Measurements from ENCODE around the gene TMEM184A. TPM values are rescaled to one million over a fixed set of nuclear protein-coding genes. Genes with fewer than 3 reads are reported as not detected.

Gene TMEM184A
- total and polyA plus RNA-seq, 10 of the 15 experiments (the other 5 are each of a cell fraction or from before 2014, with no cell fraction given) = 0.04 to 0.15 TPM; not detected in 8

DNA sequence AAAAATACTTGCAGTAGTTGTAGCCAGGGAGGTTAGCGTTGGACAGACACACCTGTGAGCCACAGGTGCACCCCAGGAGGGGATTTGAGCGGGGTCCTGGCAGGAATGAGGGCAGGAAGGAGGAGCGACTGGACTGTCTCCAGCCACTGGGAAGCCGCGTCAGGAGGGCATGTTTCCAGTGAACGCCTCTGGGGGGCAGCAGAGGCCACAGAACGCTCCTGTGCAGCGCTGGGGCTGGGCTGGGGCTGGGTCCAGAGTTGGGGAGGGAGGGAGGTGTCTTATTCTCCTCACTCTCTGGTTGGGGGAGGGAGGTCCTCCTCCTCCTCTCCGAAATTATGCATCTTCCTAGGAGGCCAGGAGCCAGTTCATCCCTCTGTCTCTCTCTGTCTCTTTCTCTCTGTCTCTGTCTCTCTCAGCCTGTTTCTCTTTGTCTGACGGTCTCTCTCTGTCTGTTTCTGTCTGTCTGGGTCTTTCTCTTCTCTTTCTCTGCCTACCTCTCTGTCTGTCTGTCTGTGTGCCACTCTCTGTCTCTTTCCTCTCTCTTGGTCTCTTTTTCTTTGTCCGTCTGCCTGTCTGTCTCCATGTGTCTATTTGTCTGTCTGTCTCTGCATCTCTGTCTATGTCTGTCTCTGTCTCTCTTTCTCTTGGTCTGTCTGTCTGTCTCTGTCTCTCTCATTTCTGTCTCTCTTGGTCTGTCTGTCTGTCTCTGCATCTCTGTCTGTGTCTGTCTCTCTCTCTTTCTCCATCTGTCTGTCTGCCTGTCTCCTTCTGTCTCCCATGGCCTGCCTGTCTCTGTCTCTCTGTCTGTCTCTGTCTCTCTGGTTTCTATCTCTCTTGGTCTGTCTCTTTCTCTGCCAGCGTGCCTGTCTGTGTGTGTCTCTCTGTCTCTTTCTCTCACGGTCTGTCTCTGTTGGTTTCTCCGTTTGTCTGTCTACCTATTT, 23.7 kb upstream of the TMEM184A start (continued):
- TF ChIP-seq KLF5 (IDR thresholded peaks at IDR 0.05; ENCODE audit: partially characterized antibody) (no peak), ZNF24 (IDR thresholded peaks at IDR 0.05) (no peak)
- TF ChIP-seq, protein P1, sequence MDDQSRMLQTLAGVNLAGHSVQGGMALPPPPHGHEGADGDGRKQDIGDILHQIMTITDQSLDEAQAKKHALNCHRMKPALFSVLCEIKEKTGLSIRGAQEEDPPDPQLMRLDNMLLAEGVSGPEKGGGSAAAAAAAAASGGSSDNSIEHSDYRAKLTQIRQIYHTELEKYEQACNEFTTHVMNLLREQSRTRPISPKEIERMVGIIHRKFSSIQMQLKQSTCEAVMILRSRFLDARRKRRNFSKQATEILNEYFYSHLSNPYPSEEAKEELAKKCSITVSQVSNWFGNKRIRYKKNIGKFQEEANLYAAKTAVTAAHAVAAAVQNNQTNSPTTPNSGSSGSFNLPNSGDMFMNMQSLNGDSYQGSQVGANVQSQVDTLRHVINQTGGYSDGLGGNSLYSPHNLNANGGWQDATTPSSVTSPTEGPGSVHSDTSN (IDR thresholded peaks at IDR 0.05; ENCODE audit: insufficient replicate concordance, low read depth, low read length) = no peak

DNA sequence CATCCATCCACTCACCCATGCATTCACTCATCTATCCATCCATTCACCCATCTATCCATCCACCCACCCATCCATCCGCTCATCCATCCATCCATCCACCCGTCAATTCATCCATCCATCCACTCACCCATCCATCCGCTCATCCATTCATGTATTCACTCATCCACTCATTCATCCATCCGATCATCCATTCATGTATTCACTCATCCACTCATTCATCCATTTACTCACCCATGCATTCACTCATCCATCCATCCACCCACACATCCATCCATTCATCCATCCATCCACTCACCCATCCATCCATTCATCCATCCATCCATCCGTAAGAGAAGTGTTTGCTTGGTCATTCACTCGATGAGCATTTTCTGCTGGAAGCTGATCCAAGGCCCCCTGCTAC, 22.5 kb upstream of the TMEM184A start:
- H3K4me3 ChIP-seq = no peak overlapping the region
- in situ Hi-C loops (cut with MboI) = no loop called here
- no TSS peak for BruUV-seq (replicated peaks)
- no peaks in the 10 kb centered on the region for H3K4me1 ChIP-seq (ENCODE audit: control insufficient read depth, insufficient read depth, low read length)
- CTCF ChIA-PET = interaction anchor here (0.8 to 1.4 kb wide), 9 partner anchors 81 to 1825 kb away, joined by 3 to 15 read pairs (median 4); no protein-coding TSS in a partner anchor
- DNase-seq (ENCODE audit: low read depth, low spot score) (no peak), ATAC-seq (no peak), FAIRE-seq (no peak)
- SMC1A ChIA-PET (ENCODE audit: uncharacterized antibody, unreplicated experiment) = interaction anchor here (1.4 kb wide), 1 partner anchor 890 kb away, joined by 4 read pairs; no protein-coding TSS in a partner anchor
- intact Hi-C loops (cut with micrococcal nuclease; ENCODE audit: unreplicated experiment) = loop anchor here (2.0 kb wide), 1 partner anchor 630 kb away; no protein-coding TSS in a partner anchor
- H3K27ac ChIP-seq (ENCODE audit: control insufficient read depth, insufficient read depth) = no peak overlapping the region
- H3K36me3 ChIP-seq (ENCODE audit: control insufficient read depth in 2 of 2, insufficient read depth in 2 of 2, low read length in 1 of 2) = no peaks in the 10 kb centered on the region
- TF ChIP-seq IKZF2 (IDR thresholded peaks at IDR 0.05) (no peak), ZNF622 (IDR thresholded peaks at IDR 0.05) (no peak), DPF2 (IDR thresholded peaks at IDR 0.05) (no peak)
- 81% methylated on average over 6 of the region's 6 CpGs for WGBS (ENCODE audit: insufficient coverage, insufficient replicate concordance, low lambda C conversion rate, missing lambda C conversion rate)
- no peak overlapping the region for H3K9ac ChIP-seq (ENCODE audit: control insufficient read depth, insufficient read depth, low read length)
- POLR2A ChIA-PET = no interaction called here
- H4K20me1 ChIP-seq (ENCODE audit: control insufficient read depth, insufficient read depth) = no peaks in the 10 kb centered on the region
- H3K9me3 ChIP-seq (replicated peaks; ENCODE audit: control insufficient read depth, insufficient read depth, low read length) = no peaks in the 10 kb centered on the region
- H2AFZ ChIP-seq (ENCODE audit: control insufficient read depth, low read depth, low read length) = no peak overlapping the region
- H3K4me2 ChIP-seq (ENCODE audit: control insufficient read depth, insufficient read depth) = no peak overlapping the region
- no peaks in the 10 kb centered on the region for H3K27me3 ChIP-seq (replicated peaks in 1 of 2; ENCODE audit: control insufficient read depth in 2 of 2, insufficient read depth in 2 of 2, low read length in 1 of 2)
- no peaks in the 10 kb centered on the region for H3K79me2 ChIP-seq (ENCODE audit: control insufficient read depth, insufficient read depth, low read length)
- RAD21 ChIA-PET (ENCODE audit: unreplicated experiment) = interaction anchor here (0.9 to 1.2 kb wide), 4 partner anchors 73 to 770 kb away, joined by 3 to 9 read pairs (median 4); partner anchors contain the start of gene MAD1L1

Data from GM12878 (cell line).